HepG2 (cell line): ENCODE data around the gene NOL4L. TPM values are rescaled to one million over a fixed set of nuclear protein-coding genes. Genes with fewer than 3 reads are reported as not detected.

Experiments used
- ARHGAP35 ChIP-seq: sonication (generic); formaldehyde crosslinking; IDR thresholded peaks from 2 replicates; pipeline ENCODE4 v1.9.0; 2022; ENCODE audit warnings: mild to moderate bottlenecking, inconsistent platforms, moderate library complexity, missing genetic modification reagents, borderline replicate concordance
- CCAR2 ChIP-seq: fragments of 200-400 bp; formaldehyde crosslinking; optimal IDR thresholded peaks from 2 replicates; pipeline ENCODE3; 2018; ENCODE audit warnings: low read depth, mild to moderate bottlenecking, low read length, moderate library complexity
- ELF4 ChIP-seq: sonication (generic); formaldehyde crosslinking; IDR thresholded peaks from 2 replicates; pipeline ENCODE4 v1.5.0; 2020; ENCODE audit warnings: missing genetic modification reagents, mild to moderate bottlenecking, moderate library complexity, borderline replicate concordance
- FOSL2 ChIP-seq: sonication (generic); formaldehyde crosslinking; IDR thresholded peaks from 2 replicates; pipeline ENCODE4 v1.4.0; 2020; ENCODE audit warnings: missing genetic modification reagents
- KDM1A ChIP-seq: IDR thresholded peaks from 2 replicates; pipeline ENCODE4 v1.6.1; 2016; ENCODE audit warnings: missing compliant biosample characterization
- KDM5B ChIP-seq: sonication (generic); formaldehyde crosslinking; IDR thresholded peaks from 2 replicates; pipeline ENCODE4 v1.4.0; 2020; ENCODE audit warnings: missing genetic modification reagents, mild to moderate bottlenecking, borderline replicate concordance
- PHF21A ChIP-seq: sonication (generic); formaldehyde crosslinking; IDR thresholded peaks from 2 replicates; pipeline ENCODE4 v1.5.0; 2020; ENCODE audit warnings: mild to moderate bottlenecking, missing genetic modification reagents
- RELA ChIP-seq: sonication (generic); formaldehyde crosslinking; IDR thresholded peaks from 2 replicates; pipeline ENCODE4 v1.4.0; 2020; ENCODE audit warnings: missing genetic modification reagents
- RFXANK ChIP-seq: IDR thresholded peaks from 2 replicates; pipeline ENCODE4 v1.6.1; 2016
- TEAD3 ChIP-seq: optimal IDR thresholded peaks from 2 replicates; pipeline ENCODE3; 2016; ENCODE audit warnings: borderline replicate concordance
- ZHX1 ChIP-seq: sonication (generic); formaldehyde crosslinking; IDR thresholded peaks from 2 replicates; pipeline ENCODE4 v1.8.1; 2022; ENCODE audit warnings: low read depth, mild to moderate bottlenecking, missing genetic modification reagents
- ZNF501 ChIP-seq: sonication (generic); formaldehyde crosslinking; IDR thresholded peaks from 2 replicates; pipeline ENCODE4 v1.5.1; 2020; ENCODE audit warnings: mild to moderate bottlenecking, moderate library complexity, missing genetic modification reagents
- ZNF530 ChIP-seq: sonication (generic); formaldehyde crosslinking; IDR thresholded peaks from 2 replicates; pipeline ENCODE4 v1.5.0; 2020; ENCODE audit warnings: low read depth, mild to moderate bottlenecking, missing genetic modification reagents
- ZNF552 ChIP-seq: sonication (generic); formaldehyde crosslinking; IDR thresholded peaks from 2 replicates; pipeline ENCODE4 v1.9.0; 2022; ENCODE audit warnings: missing genetic modification reagents, mild to moderate bottlenecking, borderline replicate concordance
- ZNF569 ChIP-seq: sonication (generic); formaldehyde crosslinking; IDR thresholded peaks from 2 replicates; pipeline ENCODE4 v1.5.0; 2020; ENCODE audit warnings: mild to moderate bottlenecking, missing genetic modification reagents, moderate library complexity, borderline replicate concordance
- polyA plus RNA-seq, 8 experiments: library from polyadenylated mRNA; depleted of rRNA in 3 of 8; stranded (reverse) in 7 of 8; unstranded in 1 of 8; fragments of >200 nt; fragmentation: Illumina TruSeq in 4 of 8; extraction: Trizol in 4 of 8; gene quantifications; 2 replicates each; pipeline versions ENCODE4 v1.2.1 to v1.2.3, GENCODE V29; 2011 to 2016; ENCODE audit warnings: low read depth in 4 of 8, missing spikeins in 1 of 8, mixed read lengths in 1 of 8; ENCODE audit not compliant: insufficient read depth in 1 of 8
- total RNA-seq, 5 experiments: library from RNA; depleted of rRNA; stranded (reverse); fragments of >200 nt; fragmentation: Illumina TruSeq; extraction: Trizol; gene quantifications; 2 replicates each; pipeline ENCODE4 v1.2.3, GENCODE V29; 2016; ENCODE audit warnings: low read depth in 1 of 5
- TF ChIP-seq, protein P1 (sequence below): IDR thresholded peaks from 2 replicates; pipeline ENCODE4 v1.6.1; 2016; ENCODE audit warnings: low read depth, borderline replicate concordance
- TF ChIP-seq, protein P2 (sequence below): sonication (generic); formaldehyde crosslinking; IDR thresholded peaks from 2 replicates; pipeline ENCODE4 v1.4.0; 2020; ENCODE audit warnings: missing genetic modification reagents
- TF ChIP-seq, protein P3 (sequence below): fragments of 450-650 bp; IDR thresholded peaks from 2 replicates; pipeline ENCODE4 v1.6.1; 2017; ENCODE audit warnings: mild to moderate bottlenecking

The NOL4L gene
- total and polyA plus RNA-seq, 2 of the 13 experiments (the other 11 are each of a cell fraction or from before 2014, with no cell fraction given), result 16.6 to 35.4 TPM

- TF ChIP-seq ELF4 (CRISPR knock-in tag), result no peak
- TF ChIP-seq, protein P1, sequence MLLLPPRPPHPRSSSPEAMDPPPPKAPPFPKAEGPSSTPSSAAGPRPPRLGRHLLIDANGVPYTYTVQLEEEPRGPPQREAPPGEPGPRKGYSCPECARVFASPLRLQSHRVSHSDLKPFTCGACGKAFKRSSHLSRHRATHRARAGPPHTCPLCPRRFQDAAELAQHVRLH (CRISPR knock-in tag), result no peak
- no peak for TF ChIP-seq RELA (CRISPR knock-in tag)
- peak; percentile 11; the same call in 1 of the 2 replicates for TF ChIP-seq PHF21A
- no peak for TF ChIP-seq ZNF569 (CRISPR knock-in tag)
- no peak for TF ChIP-seq RFXANK (CRISPR knock-in tag)
- TF ChIP-seq ZHX1 (CRISPR knock-in tag), result peak; percentile 57; the same call in 1 of the 2 replicates
- TF ChIP-seq KDM5B, result peak; percentile 71
- TF ChIP-seq ARHGAP35 (CRISPR knock-in tag), result no peak
- no peak; the same call in 1 of the 2 replicates for TF ChIP-seq ZNF501
- TF ChIP-seq, protein P2, sequence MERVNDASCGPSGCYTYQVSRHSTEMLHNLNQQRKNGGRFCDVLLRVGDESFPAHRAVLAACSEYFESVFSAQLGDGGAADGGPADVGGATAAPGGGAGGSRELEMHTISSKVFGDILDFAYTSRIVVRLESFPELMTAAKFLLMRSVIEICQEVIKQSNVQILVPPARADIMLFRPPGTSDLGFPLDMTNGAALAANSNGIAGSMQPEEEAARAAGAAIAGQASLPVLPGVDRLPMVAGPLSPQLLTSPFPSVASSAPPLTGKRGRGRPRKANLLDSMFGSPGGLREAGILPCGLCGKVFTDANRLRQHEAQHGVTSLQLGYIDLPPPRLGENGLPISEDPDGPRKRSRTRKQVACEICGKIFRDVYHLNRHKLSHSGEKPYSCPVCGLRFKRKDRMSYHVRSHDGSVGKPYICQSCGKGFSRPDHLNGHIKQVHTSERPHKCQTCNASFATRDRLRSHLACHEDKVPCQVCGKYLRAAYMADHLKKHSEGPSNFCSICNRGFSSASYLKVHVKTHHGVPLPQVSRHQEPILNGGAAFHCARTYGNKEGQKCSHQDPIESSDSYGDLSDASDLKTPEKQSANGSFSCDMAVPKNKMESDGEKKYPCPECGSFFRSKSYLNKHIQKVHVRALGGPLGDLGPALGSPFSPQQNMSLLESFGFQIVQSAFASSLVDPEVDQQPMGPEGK, result peak; percentile 49; the same call in 1 of the 2 replicates
- TF ChIP-seq FOSL2 (CRISPR knock-in tag), result no peak
- TF ChIP-seq, protein P3, sequence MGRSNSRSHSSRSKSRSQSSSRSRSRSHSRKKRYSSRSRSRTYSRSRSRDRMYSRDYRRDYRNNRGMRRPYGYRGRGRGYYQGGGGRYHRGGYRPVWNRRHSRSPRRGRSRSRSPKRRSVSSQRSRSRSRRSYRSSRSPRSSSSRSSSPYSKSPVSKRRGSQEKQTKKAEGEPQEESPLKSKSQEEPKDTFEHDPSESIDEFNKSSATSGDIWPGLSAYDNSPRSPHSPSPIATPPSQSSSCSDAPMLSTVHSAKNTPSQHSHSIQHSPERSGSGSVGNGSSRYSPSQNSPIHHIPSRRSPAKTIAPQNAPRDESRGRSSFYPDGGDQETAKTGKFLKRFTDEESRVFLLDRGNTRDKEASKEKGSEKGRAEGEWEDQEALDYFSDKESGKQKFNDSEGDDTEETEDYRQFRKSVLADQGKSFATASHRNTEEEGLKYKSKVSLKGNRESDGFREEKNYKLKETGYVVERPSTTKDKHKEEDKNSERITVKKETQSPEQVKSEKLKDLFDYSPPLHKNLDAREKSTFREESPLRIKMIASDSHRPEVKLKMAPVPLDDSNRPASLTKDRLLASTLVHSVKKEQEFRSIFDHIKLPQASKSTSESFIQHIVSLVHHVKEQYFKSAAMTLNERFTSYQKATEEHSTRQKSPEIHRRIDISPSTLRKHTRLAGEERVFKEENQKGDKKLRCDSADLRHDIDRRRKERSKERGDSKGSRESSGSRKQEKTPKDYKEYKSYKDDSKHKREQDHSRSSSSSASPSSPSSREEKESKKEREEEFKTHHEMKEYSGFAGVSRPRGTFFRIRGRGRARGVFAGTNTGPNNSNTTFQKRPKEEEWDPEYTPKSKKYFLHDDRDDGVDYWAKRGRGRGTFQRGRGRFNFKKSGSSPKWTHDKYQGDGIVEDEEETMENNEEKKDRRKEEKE, result no peak
- TF ChIP-seq ZNF552 (CRISPR knock-in tag), result 0 out of 2 replicates have a peak, but pooled peaks have one; percentile 46
- TF ChIP-seq TEAD3 (CRISPR knock-in tag), result peak; percentile 23
- TF ChIP-seq CCAR2, result no peak
- TF ChIP-seq ZNF530, result no peak
- 0 out of 2 replicates have a peak, but pooled peaks have one; percentile 40 for TF ChIP-seq KDM1A (CRISPR knock-in tag)
Measured at GRCh38 chr20:32536851-32537656, 48.1 kb downstream of the NOL4L start (continued).
